ENCODE results near the gene TLE6. TPM values are rescaled to one million over a fixed set of nuclear protein-coding genes. Genes with fewer than 3 reads are reported as not detected.
"Not testable (repeated sequence)": the region's sequence is repeated elsewhere in the genome, so short reads cannot be mapped to it uniquely, and the experiment has no call there.

Gene TLE6
- polyA plus RNA-seq, 3 donors: 8.1 to 10.4 (median 8.3) TPM

- DNase-seq (ENCODE audit: extremely low read depth in 1 of 11, low read depth in 9 of 11, low spot score in 4 of 11): no peak
Observed at GRCh38 chr19:2967972-2968371, 9.4 kb upstream of the TLE6 start.

DNA sequence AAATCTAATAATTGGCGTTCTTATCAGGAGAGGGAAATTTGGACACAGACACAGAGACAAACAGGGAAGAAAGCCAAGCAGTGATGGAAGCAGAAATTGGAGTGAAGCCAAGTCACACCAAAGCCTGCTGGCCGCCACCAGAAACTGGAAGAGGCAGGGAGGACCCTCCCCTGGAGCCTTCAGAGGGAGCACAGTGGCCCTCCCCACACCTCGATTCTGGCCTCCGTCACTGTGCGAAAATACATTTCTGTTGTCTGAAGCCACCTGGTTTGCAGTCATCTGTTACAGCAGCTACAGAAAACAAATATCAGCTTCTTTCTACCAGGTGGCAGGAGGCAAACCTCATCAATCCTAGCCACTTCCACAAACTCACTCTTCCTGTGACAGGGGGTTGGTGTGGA lies 8.3 kb upstream of the TLE6 start:
- DNase-seq (ENCODE audit: extremely low read depth in 1 of 11, low read depth in 9 of 11, low spot score in 4 of 11): peak in 2 of 11 donors; percentile 60 to 75

DNA sequence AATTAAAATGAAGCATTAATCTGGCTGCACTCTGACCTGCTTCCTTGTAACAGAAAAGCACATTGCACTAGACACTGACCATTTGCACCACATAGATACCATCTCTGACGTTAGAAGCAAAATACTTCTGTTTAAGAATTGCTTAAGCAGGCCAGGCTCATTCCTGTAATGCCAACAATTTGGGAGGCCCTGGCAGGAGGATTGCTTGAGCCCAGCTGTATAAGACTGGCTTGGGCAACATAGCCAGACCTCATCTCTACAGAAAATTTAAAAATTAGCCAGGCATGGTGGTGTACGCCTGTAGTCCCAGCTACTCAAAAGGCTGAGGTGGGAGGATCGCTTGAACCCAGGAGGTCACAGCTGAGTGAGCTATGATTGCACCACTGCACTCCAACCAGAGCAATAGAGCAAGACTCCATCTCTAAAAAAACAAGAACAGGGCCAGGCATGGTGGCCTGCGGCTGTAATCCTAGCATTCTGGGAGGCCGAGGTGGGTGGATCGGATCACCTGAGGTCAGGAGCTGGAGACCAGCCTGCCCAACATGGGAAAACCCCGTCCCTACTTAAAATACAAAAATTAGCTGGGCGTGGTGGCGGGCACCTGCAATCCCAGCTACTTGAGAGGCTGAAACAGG lies 7.0 kb upstream of the TLE6 start:
- no peak for DNase-seq (ENCODE audit: extremely low read depth in 1 of 11, low read depth in 9 of 11, low spot score in 4 of 11)

DNA sequence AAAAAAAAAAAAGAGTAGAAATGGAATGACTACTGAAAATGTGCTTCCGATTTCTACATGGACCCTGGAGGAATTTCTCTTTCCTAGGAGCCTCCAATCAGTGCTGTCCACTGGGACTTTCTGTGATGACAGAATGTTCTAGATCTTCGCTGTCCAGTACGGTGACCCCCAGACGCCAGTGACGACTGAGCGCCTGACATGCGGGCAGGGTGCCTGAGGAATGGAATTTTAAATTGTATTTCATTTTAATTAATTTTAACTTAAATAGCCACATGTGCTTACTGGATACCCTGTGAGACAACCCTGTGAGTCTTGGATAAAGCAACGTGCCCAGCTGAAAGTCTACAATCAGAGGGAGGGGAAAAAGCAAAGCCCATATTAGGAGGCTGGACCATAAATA lies 4.1 kb upstream of the TLE6 start:
- DNase-seq (ENCODE audit: extremely low read depth in 1 of 11, low read depth in 9 of 11, low spot score in 4 of 11): peak in 1 of 11 donors; percentile 52

GRCh38 chr19:2974342-2975041 lies 2.9 kb upstream of the TLE6 start:
- no peak for DNase-seq (ENCODE audit: extremely low read depth in 1 of 11, low read depth in 9 of 11, low spot score in 4 of 11)

GRCh38 chr19:2976609-2977000 lies 759 bp upstream of the TLE6 start:
- DNase-seq (ENCODE audit: extremely low read depth in 1 of 11, low read depth in 9 of 11, low spot score in 4 of 11): no peak

DNA sequence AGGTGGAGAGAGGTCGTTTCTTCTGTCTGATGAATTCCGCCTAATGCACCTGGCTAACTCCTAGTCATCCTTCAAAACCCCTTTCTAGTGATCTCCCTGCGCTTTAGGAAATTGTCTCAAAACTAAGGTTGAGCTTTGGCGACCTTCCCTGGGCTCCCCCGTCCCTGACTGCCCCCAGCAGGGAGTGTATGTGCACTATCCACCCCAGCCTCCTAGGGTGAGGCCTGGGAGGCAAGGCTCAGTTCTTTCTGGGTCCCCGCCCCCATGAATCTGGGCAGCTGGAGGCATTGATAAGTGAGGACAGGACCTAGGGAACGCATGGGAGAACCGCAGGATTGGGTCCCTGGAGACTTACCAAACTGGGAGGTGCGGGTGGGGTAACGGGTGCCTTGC lies 378 bp downstream of the TLE6 start:
- no peak for DNase-seq (ENCODE audit: extremely low read depth in 1 of 11, low read depth in 9 of 11, low spot score in 4 of 11)

- no peak for DNase-seq (ENCODE audit: extremely low read depth in 1 of 11, low read depth in 9 of 11, low spot score in 4 of 11)
Observed at GRCh38 chr19:2978166-2978767, 903 bp downstream of the TLE6 start.

DNA sequence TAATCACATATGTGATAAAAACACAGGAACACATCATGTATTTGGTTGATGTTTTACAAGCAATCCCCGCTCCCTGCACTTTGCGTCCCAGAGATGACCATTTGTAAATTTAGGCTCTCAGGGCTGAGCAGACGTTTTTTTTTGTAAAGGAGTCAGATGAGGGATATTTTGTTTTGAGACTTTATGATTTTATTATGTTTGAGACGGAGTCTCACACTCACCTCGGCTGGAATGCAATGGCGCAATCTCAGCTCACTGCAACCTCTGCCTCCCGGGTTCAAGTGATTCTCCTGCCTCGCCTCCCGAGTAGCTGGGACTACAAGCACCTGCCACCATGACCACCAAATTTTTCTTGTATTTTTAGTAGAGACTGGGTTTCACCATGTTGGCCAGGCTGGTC lies 1.4 kb downstream of the TLE6 start:
- no peak for DNase-seq (ENCODE audit: extremely low read depth in 1 of 11, low read depth in 9 of 11, low spot score in 4 of 11)

- DNase-seq (ENCODE audit: extremely low read depth in 1 of 11, low read depth in 9 of 11, low spot score in 4 of 11): no peak
Observed at GRCh38 chr19:2981898-2982297, 4.5 kb downstream of the TLE6 start.

DNA sequence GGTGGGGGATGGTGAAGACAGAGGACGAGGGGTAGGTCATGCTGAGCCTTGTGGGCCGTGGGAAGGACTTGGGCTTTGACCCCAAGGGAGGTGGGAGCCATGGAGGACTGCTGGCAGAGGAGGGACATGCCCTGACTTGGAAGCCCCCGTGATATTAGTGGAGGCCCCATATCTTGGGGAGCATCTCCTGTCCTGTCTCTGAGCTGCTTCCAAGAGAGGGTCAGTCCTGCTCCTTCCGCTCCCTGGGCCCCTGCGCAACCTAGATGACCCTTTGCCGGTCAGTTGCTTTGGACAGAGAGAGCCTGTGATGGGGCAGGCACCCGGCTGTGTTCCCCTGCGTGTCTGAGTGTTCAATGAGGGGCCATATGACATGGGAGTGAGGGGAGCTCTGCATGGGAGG lies 5.2 kb downstream of the TLE6 start:
- DNase-seq (ENCODE audit: extremely low read depth in 1 of 11, low read depth in 9 of 11, low spot score in 4 of 11): no peak

DNA sequence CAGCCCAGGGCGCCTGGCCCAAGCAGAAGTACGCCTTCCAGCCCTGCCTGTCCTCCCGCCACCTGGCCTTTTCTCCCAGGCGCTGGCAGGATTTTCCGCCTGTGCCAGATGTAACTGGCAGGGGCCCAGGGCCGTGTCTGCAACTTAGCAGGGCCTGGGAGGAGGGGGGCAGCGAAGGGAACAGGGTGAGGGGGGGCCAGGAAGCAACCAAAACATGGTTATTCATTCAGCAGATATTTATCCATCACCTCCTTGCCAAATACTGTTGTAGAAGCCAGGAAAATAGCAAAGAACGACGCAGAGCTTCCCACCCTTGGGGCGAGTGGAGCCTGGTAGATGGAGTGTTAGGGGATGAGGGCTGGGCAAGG lies 5.6 kb downstream of the TLE6 start:
- DNase-seq (ENCODE audit: extremely low read depth in 1 of 11, low read depth in 9 of 11, low spot score in 4 of 11): peak in 1 of 11 donors; percentile 20

GRCh38 chr19:2983351-2984214 lies 6.2 kb downstream of the TLE6 start:
- DNase-seq (ENCODE audit: extremely low read depth in 1 of 11, low read depth in 9 of 11, low spot score in 4 of 11): peak in 5 of 11 donors; percentile 50 to 78 (median 72)

DNA sequence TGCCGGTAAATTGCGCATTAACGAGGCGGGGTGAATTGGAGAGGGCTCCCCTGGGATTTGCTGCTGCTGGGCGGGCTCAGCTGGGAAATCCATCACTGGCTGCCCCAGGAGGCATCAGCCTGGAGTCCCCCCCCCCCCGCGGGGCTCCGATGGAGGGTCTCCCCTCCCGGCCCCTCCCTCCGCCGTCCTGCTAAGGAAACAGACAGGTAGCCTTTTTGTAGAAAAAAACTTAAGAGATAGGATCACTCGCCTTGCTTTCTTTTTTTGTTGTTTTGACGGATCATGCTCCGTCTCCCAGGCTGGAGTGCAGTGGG lies 6.8 kb downstream of the TLE6 start:
- no peak for DNase-seq (ENCODE audit: extremely low read depth in 1 of 11, low read depth in 9 of 11, low spot score in 4 of 11)

- peak in 5 of 11 donors; percentile 33 to 81 (median 76) for DNase-seq (ENCODE audit: extremely low read depth in 1 of 11, low read depth in 9 of 11, low spot score in 4 of 11)
Observed at GRCh38 chr19:2986951-2987524, 9.7 kb downstream of the TLE6 start.

GRCh38 chr19:2987797-2988196 lies 10.4 kb downstream of the TLE6 start:
- no peak for DNase-seq (ENCODE audit: extremely low read depth in 1 of 11, low read depth in 9 of 11, low spot score in 4 of 11)

- no peak for DNase-seq (ENCODE audit: extremely low read depth in 1 of 11, low read depth in 9 of 11, low spot score in 4 of 11)
Observed at GRCh38 chr19:2988568-2988967, 11.2 kb downstream of the TLE6 start.

GRCh38 chr19:2989236-2989946 lies 12.0 kb downstream of the TLE6 start:
- no peak for DNase-seq (ENCODE audit: extremely low read depth in 1 of 11, low read depth in 9 of 11, low spot score in 4 of 11)

- not testable (repeated sequence) for DNase-seq (ENCODE audit: extremely low read depth in 1 of 11, low read depth in 9 of 11, low spot score in 4 of 11)
Observed at GRCh38 chr19:2992333-2992732, 15.0 kb downstream of the TLE6 start.

Measured in renal cortex interstitium (tissue), 11 donors.